SW 1271 (cell line): ENCODE measurements around the gene CIT.

Experiments used
- DNase-seq, 2 experiments: peaks; one replicate each; lab custom pipeline; 2025; lab: John Stamatoyannopoulos, UW

The CIT gene

DNA sequence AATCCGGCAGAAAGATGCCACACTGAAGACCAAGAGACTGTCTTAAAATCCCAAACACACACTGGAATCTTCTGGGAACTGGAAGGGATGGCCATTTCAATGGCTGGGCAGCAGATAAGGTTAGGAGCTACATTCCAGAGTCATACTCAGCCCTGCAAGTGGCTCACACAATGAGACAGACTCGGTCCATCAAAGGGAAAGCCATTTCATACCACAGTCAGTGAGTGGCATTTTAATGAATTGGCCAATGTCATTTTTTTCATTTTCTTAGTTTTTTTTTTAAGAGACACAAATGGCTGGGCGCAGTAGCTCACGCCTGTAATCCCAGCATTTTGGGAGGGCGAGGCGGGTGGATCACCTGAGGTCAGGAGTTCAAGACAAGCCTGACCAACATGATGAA is 17.9 kb downstream of the CIT start:
- DNase-seq: no peak

DNA sequence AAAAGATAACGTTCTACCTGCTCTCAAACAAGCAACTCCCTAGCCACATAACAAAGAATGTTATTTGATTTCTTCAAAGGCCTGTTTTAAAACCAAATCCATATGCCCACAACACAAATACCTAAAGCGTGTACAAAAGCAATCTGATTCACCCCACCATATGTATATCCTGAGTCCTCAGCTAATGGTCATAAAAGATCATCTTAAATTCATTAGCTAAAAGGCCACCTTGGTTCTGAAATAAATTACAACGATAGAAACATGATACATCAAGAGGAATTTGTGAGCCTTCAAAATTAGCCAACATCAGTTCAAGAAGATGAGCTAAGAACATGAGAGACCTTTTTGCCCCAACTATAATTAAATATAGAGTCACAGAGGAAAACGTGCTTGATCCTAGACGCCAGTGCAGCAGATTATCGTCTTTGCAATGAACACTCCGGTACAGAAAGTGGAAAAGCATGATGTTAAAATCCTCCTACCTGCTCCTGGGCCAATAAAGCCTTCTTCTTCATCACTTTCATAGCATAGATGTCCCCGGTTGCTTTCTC is 20.0 kb downstream of the CIT start:
- no peak for DNase-seq

- DNase-seq: no peak
Observed at GRCh38 chr12:119850330-119850729, 26.8 kb downstream of the CIT start.

DNA sequence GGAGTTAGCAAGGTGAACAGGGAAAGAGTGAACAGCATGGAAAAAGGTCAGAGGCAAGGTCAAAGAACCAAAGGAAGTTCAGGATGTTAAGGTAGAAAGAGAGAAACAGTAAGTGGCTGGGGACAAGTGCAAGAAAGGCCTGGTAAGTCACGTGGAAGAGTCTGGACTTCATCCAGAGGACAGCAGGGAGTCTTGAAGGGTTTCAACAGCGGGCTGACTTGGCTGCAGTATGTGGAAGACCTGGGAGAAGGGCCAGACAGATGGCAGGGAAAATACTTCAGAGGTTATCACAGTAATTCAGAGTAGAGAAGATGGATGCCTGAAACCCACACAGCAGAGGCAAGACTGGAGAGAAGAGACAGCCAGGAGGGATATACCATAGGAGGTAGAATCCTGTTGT is 34.0 kb downstream of the CIT start:
- DNase-seq: no peak

- no peak for DNase-seq
Observed at GRCh38 chr12:119842380-119842779, 34.7 kb downstream of the CIT start.

DNA sequence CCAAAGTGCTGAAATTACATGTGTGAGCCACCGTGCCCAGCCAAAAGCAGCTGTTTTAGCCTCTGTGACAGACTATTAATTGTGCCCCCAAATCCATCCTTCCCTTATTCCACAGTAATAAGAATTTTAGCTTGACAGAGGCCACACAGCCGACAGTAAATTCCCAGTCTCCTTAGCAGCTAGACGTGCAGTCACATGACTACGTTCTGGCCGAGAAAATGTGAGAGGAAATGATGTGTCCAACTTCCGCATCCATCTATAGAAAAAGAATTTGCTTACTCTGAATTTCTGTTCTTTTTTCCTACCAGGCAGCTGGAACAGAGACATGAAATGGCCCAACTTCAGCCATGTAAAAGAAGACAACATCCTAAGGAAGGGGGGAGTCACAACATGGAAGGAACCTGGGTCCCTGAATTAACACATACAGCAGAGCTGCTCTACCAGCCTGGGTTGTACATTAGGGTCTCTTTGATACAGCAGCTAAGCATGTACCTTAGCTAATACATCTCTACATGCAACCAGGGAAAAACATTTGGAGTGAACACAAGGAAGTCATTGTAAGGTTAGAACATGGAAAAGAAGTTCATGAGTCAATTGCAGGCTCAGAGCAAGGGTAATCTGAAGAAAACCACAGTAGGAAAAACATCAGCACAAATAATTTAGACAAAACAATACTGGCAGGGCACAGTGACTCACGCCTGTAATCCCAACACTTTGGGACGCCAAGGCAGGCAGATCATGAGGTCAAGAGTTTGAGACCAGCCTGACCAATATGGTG is 35.5 kb downstream of the CIT start:
- no peak for DNase-seq

- no peak for DNase-seq
Observed at GRCh38 chr12:119840582-119840981, 36.5 kb downstream of the CIT start.

- DNase-seq: no peak
Observed at GRCh38 chr12:119840168-119840567, 37.0 kb downstream of the CIT start.

- no peak for DNase-seq
Observed at GRCh38 chr12:119838826-119839600, 38.1 kb downstream of the CIT start.

GRCh38 chr12:119836781-119837180 is 40.3 kb downstream of the CIT start:
- DNase-seq: no peak

GRCh38 chr12:119835068-119835467 is 42.1 kb downstream of the CIT start:
- DNase-seq: no peak

DNA sequence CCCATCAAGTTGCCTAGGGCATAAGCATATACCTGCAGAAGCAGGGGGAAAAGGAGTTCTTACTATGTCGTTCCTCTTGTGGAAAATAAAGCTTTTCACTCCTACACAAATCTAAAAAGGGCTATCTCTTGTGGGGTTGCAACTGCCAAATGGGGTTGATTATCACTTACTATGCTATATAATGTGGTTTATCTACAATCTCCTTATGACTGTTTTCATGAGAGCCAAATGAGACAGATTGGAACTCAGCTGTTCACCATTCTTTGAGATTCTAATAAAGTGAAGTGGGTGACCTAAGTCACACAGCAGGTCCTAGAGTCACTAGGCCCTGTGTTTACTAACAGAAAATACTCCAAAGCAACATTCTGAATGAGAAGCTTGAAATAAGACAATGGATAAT is 47.7 kb downstream of the CIT start:
- DNase-seq: no peak

- no peak for DNase-seq
Observed at GRCh38 chr12:119828300-119828699, 48.8 kb downstream of the CIT start.

DNA sequence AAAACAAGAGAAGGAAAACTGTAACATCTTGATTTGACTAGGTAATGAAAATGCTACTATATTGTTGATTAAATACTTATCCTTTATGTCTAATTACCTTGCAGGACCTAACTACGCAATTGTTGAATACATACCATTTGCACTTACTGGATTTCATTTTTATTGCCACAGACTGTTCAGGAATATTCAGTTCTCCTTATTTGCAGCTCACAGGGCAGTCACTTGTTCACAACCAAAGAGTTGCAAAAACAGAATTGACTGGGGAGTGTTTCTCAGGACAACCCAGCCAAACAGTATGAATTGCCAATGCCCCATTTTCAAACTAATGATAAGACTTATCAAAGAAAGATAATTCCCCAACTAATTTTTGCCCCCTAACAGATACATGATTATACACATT is 49.4 kb downstream of the CIT start:
- DNase-seq: no peak

DNA sequence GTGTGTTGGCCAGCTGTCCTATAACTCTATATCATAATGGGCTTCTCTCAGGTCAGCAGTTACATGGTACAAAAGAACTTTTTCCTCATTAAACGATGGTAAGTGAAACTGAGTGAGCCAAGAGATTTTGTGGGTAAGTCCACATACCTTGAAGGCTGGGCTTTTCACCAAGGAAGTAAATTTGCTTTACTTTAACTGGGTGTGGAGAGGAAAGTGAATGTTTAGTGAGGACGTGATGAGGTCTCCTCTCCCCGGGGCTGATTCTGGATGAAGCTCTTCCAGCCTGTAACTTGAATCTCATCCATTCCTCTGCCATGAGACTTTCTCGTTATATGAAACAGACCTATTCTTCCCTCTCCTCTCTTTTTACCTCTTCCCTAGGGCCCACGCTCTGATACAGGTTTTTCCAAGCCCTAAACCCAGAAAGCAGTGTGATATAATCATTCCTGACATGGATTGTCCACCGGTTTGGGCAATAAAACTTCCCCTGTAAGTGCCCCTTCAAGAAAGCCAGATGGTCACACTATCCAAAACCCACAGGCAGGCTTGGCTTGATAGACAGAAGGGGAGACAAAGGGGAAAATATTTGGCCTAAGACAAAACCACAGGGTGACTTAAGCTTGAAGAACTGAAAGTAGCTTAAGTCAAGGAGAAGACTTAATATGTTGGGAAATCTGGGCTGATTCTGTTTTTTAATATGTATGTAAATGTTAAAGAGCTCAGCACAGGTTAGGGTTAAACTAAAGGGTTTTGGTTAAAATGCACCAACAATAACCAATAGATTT is 50.3 kb downstream of the CIT start:
- DNase-seq: no peak

DNA sequence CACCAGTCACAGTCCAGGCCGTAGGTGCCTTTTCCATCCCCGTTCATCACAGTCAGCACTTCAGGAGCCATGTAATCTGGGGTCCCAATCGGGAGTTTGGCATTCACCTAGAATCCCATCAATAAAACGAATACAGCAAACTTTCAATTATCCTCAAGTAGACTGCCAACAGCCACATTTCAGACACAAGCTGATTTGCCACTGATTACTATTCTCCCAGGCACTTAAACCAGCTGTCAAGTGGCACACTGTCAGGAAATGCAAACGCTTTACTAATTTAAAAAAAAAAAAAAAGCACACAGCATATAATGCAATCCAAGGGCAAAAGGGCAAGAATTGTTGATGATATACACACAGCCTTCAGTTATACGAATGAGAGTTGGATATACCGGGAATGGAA is 51.9 kb downstream of the CIT start:
- DNase-seq: no peak

DNA sequence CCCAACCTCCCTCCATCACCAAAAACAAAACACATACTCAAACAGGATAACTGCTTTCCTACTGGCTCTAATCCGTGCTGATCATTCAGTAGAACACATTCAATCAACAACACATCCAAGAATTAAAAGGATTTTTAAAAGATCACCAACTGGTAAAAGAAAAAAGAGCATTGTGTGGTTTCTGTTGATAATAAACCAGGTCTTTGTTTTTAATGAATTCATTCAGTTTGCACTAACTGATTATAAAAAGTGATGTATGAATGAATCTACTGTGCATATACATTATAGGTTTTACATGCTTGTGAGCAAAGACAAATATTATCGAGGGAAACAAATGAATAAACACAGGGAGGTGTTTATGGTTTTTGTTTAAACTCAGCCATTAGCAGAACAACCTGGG is 55.1 kb downstream of the CIT start:
- no peak for DNase-seq

DNA sequence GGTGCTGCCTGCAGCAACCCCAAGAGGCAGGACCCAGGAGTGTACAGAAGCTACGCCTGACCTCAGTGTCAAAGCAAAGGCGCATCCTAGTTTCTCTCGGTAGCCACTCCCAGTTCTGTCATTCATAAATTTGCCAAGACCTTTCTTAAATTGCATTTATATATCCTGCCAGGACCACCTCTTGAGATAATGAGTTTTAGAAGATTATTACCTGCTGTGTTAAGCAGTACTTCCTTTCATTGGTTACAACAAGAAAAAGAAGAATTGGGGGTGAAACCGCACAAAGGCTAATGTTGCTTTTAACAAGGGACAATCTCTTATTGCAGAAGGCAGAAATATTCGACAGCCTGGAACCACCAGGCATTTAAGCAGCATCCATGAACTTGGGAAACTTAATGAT is 57.8 kb downstream of the CIT start:
- DNase-seq: no peak

DNA sequence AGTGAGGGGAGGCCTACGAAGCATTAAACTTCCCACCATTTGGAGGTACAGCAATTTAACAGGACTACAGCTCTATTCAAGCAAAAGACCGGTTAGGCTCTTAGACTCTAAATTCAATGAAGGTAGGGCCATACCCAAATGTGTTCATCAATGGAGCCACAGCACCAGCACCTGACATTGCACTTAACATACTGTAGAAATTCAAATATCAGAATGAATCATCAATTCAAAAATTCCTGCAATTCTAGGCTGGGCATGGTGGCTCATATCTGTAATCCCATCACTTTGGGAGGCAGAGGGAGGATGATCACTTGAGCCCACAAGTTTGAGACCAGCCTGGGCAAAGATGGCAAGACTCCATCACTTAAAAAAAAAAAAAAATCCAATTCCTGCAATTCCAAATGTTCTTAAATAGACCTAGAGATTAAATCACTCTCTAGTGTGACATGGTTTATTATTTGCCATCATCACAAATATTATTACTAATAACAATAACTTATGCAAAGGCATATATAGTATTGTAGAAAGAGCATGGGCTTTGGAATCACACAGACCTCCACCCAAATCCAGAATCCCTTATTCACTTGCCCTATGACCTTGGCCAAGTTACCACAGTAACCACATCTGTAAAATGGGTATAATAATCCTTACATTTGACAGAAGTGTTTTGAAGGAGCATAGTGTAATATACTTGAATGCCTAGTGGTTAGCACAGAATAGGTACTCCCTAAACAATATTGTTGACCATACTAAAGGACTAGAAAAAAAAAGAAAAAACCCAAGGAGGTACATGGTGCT is 59.4 kb downstream of the CIT start:
- no peak for DNase-seq

- no peak for DNase-seq
Observed at GRCh38 chr12:119809023-119809422, 68.1 kb downstream of the CIT start.

GRCh38 chr12:119808441-119808840 is 68.7 kb downstream of the CIT start:
- no peak for DNase-seq

GRCh38 chr12:119807380-119807779 is 69.7 kb downstream of the CIT start:
- DNase-seq: no peak
